ENCODE measurements around the gene MTR.

- no peak for TF ChIP-seq CTCF (IDR thresholded peaks at IDR 0.05; ENCODE audit: low read depth, low read length)
- no peak for TF ChIP-seq EZH2phosphoT487 (IDR thresholded peaks at IDR 0.05; ENCODE audit: low read depth)
Observed at GRCh38 chr1:236815941-236816340, 20.8 kb downstream of the MTR start.
